HG02885 (cell line): ENCODE measurements around the gene TLL2.

Experiments
- ATAC-seq: cut with Tn5 transposase; IDR thresholded peaks from one replicate; pipeline ENCODE4 v1.9.1; 2021; ENCODE audit warnings: mild to moderate bottlenecking; ENCODE audit not compliant: unreplicated experiment, poor library complexity

The TLL2 gene

DNA sequence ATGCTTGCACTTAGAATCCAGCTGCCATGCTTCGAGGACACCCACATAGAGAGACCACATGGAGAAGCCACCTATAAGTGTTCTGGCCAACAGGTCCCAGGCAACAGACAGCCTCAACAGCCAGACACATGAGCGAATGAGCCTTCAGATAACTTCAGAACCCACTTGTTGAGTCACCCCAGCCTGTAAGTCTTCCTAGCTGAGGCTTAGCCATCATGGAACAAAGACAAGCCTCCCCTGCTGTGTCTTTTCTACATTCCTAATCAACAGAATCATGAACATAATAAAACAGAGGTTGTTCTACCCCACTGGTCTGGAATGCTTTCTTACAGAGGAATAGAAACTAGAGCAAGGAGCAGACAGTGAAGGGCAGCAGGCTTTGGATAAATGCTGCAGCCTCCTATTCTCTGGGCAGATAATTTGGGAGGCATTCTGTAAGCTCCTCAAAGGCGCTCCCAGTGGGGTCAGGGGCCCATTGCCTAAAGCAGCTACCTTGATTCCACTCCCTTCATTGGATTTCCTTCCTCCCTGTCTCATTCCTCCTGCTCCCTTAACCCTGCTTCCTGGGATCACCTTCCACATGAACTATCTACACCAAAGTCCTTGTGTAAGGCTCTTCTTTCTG, 4.6 kb downstream of the TLL2 start:
- ATAC-seq: no peak

DNA sequence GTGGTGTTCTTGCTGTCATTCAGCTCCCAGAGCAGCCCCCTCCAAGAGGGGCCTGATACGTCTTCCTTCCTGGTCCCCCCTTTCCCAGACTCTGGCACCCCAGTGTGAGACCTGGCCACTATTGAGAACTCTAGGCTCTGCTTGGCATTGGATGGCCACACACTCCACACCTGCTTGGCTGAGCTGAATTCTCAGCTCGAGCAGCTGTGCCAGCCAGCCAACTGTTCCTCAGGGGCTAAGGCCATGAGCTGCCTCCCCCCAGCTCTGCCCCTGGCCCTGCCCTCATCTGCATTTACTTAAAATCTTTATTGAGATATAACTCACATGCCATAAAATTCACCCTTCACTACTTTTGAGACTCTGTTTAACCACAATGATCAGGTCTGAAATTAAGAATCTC, 6.7 kb downstream of the TLL2 start:
- ATAC-seq: no peak

DNA sequence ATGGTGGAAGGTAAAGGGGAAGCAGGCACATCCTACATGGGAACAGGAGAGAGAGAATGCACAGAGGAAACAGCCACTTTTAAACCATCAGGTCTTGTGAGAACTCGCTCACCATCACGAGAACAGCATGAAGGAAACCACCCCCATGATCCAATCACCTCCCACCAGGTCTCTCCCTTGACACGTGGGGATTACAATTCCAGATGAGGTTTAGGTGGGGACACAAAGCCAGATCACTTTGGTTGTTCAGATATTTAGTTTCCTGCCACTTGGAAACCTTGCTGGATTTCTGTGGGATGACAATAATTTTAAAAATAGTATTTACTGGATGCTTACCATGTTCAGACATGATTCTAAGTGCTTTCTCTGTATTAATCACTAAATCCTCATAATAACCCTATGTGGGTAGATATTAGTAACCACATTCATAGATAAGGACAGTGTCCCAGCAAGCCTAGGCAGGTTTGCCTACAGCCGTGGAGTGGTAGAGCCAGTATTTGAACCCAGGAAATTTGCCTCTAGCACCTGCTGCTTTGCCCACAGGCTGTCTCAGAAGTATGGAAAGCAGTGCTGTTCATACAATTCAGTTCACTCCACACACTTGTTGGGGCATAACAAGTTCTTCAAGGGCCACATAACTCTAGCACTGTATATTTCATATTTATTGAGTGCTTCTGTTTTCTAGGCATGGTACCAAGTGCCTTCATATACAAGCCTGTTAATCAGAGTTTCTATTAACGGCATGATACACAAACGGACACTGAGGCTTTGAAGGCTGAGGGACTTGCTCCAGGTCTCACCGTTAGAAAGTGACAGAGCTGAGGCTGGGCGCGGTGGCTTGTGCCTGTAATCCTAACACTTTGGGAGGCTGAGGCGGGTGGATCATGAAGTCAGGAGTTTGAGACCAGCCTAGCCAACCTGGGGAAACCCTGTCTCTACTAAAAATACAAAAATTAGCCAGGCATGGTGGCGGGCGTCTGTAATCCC, 8.3 kb downstream of the TLL2 start:
- ATAC-seq: no peak

DNA sequence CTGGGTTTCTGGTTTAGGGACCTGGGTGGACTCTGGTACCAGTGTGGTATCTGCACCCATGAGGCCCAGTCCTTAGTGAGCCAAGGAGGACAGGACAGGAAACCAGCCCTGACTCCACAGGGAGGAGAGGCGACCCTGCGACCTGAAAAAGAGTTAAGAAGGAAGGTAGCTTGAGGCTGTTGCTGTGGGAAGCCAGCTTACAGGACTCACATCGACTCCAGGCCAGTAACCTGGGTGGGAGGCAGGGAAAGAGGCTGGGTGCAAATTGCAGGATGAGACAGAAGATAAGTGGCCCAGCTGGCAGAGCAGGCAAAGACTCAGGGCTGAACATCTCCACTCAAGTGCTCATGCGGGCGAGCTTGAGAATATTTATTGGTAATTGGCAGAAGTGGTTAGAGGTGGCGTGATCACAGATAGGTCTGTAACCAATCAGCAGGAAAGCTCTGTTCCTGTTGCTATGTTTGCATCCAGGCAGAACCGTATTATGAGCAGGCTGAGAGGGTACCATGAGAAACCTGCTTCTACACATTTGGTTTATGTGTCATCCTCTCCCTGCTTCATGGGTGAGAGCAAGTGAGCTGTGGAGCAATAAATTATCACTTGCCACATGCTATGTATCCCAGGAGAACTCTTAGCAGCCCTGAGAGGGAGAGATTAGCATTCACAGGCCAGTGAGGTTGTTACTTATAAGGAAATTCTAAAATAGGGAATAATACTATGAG, 11.0 kb downstream of the TLL2 start:
- no peak for ATAC-seq

DNA sequence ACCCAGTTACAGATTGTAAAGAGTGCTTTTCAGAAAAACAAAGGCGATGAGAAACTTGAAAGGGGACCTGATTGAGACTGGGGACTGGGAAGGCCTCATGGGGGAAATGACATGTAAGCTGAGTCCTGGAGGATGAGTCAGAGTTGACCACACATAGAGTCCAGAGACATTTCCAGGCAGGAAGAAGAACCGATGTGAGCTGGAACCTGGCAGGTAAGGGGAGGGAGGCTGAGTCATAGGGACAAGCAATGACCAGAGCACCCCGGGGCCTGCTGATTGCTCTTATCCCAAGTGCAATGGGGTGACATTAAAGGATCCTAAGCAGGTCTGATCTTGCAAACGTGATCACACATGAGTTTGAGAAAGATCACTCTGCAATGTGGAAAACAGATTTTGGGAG, 11.7 kb downstream of the TLL2 start:
- no peak for ATAC-seq

DNA sequence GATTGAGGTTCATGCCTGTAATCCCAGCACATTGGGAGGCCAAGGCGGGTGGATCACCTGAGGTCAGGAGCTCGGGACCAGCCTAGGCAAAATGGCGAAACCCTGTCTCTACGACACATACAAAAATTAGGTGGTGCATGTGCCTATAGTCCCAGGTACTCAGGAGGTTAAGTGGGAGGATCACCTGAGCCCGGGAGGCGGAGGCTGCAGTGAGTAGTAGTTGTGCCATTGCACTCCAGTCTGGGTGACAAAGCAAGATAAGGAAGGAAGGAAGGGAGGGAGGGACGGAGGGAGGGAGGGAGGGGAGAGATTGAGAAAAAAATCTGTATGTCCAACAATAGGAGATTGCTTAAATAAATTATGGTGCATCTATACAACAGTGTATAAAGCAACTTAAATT, 13.2 kb downstream of the TLL2 start:
- no peak for ATAC-seq

DNA sequence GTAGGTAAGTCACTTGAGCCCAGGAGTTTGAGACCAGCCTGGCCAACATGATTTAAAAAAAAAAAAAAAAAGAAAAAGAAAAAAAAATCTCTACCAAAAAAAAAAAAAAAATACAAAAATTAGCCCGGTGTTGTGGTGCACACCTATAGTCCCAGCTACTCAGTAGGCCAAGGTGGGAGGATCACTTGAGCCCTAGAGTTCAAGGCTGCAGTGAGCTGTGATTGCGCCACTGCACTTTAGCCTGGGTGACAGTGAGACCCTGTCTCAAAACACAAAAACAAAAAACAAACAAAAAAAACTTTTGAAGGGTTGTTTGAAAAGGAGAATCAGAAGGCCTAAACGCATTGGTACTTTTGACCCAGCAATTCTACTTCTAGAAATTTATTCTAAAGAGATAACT, 13.7 kb downstream of the TLL2 start:
- ATAC-seq: no peak

DNA sequence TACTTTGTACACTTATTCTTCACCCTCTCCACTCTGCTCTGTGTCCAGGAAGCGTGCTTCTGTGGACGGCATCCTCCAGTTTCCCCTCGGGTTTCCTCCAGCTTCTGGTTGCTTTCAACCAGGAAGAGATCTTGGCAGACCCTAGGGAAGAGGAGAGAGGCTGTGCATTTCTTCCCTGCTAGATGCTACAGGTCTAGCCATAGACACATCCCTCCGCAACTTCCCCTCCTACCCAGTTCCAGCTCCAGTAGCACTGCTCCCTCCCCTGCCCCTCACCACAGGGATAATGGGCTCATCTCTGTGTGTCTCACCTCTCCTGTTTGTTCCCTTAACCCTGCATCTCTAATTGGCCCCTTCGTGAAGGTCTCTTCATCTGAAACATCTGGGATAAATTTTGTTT, 16.3 kb downstream of the TLL2 start:
- ATAC-seq: no peak

DNA sequence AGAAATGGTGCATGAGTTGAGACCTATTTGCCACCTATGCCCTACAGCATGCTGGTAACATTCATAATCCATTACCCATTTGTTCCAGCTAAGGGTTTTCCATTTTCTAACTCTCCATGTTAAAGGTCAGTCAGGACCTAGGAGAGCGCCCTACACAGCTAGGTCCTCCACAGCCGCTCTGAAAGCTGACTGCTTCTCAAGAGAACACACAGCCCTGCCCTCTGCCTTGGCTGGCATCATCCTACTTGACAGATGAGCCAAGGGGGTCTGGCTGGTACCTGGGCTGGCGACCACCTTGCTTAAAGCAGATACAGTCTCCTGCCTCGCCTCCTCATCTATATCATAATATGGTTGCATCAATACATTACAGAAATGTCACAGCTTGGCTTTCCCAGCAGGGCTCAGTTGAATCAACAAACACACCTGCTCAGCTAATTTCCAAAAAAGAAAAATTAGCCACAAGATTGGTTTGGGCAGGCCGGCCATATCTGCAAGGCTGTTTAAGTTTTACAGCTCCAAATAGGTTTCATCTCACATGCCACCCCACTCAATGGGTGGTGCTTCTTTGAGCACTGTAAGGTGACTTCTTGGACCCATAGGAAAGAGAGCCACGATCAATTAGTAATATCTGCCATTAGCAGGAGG, 17.3 kb downstream of the TLL2 start:
- ATAC-seq: no peak

DNA sequence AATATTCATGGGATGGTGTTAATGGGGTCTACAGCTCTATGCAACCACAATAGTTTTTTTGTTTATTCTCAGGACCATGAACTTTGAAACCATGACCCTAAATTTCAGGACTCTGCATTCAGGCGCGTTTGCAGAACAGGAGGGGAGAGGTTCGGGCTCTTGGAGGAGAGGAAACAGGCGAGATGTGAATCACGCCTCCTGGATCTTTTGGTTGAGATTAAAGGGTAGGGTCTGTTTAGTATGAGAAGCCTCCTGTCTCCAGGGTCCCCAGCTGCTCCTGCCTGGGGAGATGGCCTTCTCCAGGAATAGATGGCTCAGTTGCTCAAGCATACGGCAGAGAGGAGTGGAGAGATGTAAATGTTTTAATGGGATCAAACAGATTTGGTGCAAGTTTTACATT, 18.2 kb downstream of the TLL2 start:
- no peak for ATAC-seq

DNA sequence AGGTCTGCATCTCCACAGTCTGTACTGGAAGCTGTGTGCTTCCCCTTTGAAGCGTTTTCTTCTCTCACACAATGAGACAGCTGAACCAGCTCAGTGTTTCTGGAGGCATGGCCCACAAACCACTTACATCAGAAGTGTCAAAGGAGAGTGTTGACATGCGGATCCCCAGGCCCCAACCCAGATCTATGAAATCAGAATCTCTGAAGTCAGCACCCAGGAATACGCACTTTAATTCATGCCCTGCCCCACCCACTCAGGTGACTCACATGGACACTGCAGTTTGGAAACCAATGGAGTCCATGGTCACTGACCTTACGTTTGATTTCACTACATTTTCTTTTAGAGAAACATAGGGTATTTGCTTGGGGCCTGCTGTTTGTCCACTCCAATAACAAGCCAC, 19.0 kb downstream of the TLL2 start:
- ATAC-seq: no peak

DNA sequence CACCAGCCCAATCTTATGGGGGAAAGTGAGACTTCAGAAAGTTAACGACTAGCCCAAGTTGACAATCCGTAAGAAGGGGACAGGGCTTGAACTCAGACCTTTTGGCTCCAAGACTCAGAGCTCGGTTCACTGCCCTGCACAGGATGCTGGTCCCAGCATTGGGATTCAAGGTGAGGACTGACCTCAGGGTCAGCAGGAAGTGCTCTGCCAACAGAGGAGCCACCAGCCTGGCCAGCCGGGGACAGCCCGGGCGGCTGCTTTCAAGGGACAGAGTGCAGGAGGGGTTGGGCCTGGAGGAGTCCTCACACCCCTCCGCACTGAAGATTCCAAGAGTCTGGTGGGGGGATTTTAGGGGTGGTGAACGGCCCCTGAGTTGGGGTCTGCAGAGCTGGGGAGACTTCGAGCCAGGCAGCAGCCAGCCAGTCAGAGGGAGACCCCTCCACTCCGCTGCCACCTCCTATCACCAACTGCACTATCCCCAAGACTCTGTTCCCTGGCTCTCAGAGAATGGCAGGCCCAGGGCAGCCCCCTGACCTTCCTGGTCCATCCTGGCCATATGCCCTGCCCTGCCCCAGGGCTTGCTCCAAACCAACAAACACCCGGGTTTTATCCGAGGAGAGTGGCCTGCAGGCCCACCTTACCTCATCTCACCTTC, 19.7 kb downstream of the TLL2 start:
- ATAC-seq: no peak

DNA sequence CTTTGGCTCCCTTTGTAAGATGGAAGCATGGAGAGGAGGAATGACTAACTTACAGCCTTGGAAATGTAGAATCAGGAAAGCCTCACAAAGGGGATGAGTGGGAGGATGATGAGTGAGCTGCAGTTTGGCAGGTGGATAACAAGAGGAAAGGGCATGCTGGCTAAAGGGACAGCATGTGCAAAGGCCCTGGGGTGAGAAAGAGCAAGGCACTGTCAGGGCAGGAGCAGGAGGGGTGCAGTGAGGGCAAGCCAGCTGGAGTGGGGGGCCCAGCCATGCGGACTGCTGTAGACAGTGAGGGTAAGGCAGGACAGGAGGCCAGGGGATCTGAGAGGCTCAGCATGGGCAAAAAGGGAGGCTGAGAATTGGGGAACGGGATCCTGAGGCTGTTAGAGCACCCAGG, 20.5 kb downstream of the TLL2 start:
- no peak for ATAC-seq

DNA sequence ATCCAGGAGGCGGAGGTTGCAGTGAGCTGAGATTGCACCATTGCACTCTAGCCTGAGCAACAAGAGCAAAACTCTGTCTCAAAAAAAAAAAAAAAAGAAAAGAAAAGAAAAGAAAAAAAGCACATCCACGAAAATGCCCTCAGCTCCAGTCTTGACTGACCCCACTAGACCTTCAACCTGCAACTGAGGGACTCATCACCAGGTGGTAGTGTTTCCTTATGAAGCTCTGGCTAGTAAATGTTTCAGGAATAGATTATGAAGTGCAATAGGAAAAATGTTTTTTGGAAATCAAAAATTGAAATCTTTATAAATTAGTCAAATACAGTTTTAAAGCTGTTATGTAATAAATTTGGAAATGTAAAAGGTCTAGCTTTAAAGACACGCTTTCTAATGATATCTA, 22.4 kb downstream of the TLL2 start:
- no peak for ATAC-seq

DNA sequence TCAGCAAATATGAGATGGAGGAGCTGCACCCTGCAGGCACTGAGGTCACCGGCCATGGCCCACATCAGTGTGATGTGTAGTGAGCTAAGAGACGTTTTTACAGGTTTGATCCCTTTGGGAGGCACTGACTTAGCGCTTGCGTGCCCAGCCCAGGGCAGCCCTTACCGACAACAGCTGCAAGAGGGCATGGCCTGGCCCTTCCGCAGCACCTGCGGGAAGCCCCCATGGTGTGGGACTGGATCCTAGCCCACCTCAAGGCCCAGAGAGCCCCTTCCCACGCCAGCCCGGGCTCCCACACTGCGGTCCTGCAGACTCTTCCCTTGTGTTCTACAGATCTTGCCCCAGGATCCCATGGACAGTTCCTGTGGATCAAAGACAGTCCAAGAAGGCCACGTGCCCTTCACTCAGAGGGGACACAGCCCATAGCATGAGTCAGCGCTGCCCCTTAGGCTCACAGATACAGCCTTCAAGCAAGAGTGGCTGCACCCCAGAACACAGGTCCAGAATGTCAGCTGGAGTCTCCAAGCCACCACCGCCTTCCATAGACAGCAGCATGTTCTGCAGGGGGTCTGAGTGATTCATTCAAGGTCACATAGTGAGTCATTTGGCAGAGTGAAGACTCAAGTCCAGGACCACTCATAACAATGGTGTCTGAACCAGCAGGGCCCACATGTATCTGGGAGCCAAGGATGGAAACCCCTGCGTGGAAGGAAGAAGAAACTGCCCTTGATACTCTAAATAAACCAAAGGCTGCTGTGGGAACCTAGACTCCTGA, 25.4 kb downstream of the TLL2 start:
- ATAC-seq: no peak

DNA sequence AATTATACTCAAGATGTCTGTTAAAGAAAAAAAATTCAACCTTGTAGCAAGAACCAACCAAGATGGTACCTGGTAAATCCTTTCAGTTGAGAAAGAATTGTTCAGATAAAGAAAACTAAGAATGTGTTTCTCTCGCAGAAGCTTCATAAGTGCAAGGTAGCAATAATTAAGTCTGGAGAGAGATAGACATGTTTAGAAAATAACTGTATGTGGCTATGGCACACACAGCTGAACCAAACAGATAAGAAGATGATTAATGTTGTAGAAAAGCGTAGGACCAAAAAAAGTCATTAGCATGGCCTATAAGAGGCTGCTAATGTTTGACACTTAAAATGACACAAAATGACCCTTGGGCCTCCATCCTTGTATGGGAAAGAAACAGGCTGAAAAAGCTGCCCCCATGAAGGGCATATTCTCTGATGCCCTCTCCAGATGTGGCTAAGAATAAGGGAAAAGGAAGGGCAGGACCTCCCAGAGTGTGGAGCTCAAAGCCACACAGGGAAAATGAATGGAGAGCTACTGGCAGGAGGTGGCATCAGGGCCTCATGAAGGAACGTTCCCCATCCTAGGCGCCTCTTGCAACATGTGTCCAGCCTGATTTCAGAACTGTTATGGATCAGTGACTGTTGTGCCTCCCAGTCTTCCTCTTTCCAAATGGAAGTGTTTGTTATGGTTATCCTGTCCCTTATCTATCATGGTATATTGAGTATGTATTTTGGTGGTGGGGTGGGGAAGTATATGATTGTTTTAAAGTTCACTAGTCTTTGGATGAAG, 30.7 kb downstream of the TLL2 start:
- no peak for ATAC-seq

DNA sequence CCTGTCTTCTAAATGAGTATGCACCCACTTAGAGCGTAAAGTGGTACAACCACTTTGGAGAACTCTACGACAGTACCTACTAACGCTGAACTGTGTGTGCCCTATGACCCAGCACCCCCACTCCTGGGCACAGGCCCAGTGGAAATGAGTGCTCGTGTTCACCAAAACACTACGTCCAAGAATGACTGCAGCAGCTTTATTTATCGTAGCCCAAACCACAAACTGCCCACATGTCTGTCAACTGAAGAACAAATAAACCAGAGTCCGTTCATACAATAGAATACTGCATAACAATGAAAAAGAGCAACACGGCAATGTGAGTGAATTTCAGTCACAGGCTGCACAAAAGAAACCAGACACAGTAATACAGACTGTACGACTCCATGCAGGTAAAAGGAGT, 35.4 kb downstream of the TLL2 start:
- ATAC-seq: no peak

DNA sequence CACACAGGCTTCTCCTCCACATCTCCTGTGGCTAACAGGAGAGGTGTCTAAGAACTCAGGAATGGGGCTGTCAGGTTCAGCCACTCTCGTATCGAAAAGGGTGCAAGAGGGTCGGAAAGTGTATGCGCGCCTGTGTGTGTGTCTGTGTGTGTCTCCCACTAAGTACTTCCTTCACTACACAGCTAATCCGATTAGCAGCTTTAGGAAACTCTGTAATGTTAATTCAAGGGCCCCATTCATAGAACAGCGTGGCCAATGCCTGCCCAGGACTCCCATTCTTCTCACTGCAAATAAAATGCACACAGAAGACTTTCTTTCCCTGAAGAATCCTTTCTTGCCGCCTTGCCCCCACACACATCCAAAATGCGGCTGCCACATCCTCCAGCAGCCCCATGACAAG, 39.9 kb downstream of the TLL2 start:
- no peak for ATAC-seq
